HepG2 (cell line): ENCODE results near the gene EEF1AKMT4. TPM values are rescaled to one million over a fixed set of nuclear protein-coding genes. Genes with fewer than 3 reads are reported as not detected.

Experiments used
- ARNT ChIP-seq: fragments of 450-650 bp; IDR thresholded peaks from 2 replicates; pipeline ENCODE4 v1.6.1; 2017
- ATF1 ChIP-seq: IDR thresholded peaks from 2 replicates; pipeline ENCODE4 v1.6.1; 2016; ENCODE audit warnings: mild to moderate bottlenecking, control low read depth
- ATF7-NPFF ChIP-seq: sonication (generic); formaldehyde crosslinking; IDR thresholded peaks from 2 replicates; pipeline ENCODE4 v1.8.1; 2023; ENCODE audit warnings: mild to moderate bottlenecking, low read depth, missing genetic modification reagents, moderate library complexity
- FOXA1 ChIP-seq, 2 experiments: fragments of 450-650 bp in 1 of 2; sonication (generic) in 1 of 2; formaldehyde crosslinking in 1 of 2; IDR thresholded peaks; 2 replicates each; pipeline versions ENCODE4 v1.4.0 to v1.6.1; 2016 to 2020; ENCODE audit warnings: missing genetic modification reagents in 1 of 2
- HNRNPLL ChIP-seq: fragments of 200-400 bp; formaldehyde crosslinking; IDR thresholded peaks from 2 replicates; pipeline ENCODE4 v1.6.1; 2017; ENCODE audit warnings: mild to moderate bottlenecking, low read depth, low read length; ENCODE audit not compliant: poor library complexity, severe bottlenecking
- IKZF1 ChIP-seq: fragments of 450-650 bp; IDR thresholded peaks from 2 replicates; pipeline ENCODE4 v1.7.1; 2016
- MAFF ChIP-seq: IDR thresholded peaks from 2 replicates; pipeline ENCODE4 v1.6.1; 2011; ENCODE audit warnings: low read depth, low read length, improper control_type of control experiment
- MBNL3 ChIP-seq: fragments of 250-450 bp; sonication (Bioruptor Pico); conservative IDR thresholded peaks from 2 replicates; pipeline ENCODE4 v1.8.0; 2022; ENCODE audit warnings: mild to moderate bottlenecking, inconsistent platforms
- MTERF4 ChIP-seq: sonication (generic); formaldehyde crosslinking; IDR thresholded peaks from 2 replicates; pipeline ENCODE4 v1.8.0; 2023; ENCODE audit warnings: mild to moderate bottlenecking, missing genetic modification reagents
- NR2F2 ChIP-seq: IDR thresholded peaks from 2 replicates; pipeline ENCODE4 v1.6.1; 2012; ENCODE audit warnings: low read depth, inconsistent platforms, borderline replicate concordance
- SCMH1 ChIP-seq: sonication (generic); formaldehyde crosslinking; IDR thresholded peaks from 2 replicates; pipeline ENCODE4 v1.9.0; 2021; ENCODE audit warnings: missing genetic modification reagents, mild to moderate bottlenecking, borderline replicate concordance
- SIN3A ChIP-seq: IDR thresholded peaks from 2 replicates; pipeline ENCODE4 v1.6.1; 2011; ENCODE audit warnings: low read depth, mild to moderate bottlenecking, control low read depth, low read length, borderline replicate concordance
- SMAD9 ChIP-seq: sonication (generic); formaldehyde crosslinking; IDR thresholded peaks from 2 replicates; pipeline ENCODE4 v1.5.1; 2020; ENCODE audit warnings: mild to moderate bottlenecking, missing genetic modification reagents
- SOX5 ChIP-seq: IDR thresholded peaks from 2 replicates; pipeline ENCODE4 v1.6.1; 2016; ENCODE audit warnings: borderline replicate concordance
- TFDP2 ChIP-seq: sonication (generic); formaldehyde crosslinking; IDR thresholded peaks from 2 replicates; pipeline ENCODE4 v1.4.0; 2020; ENCODE audit warnings: missing genetic modification reagents
- ZBTB1 ChIP-seq: sonication (generic); formaldehyde crosslinking; IDR thresholded peaks from 2 replicates; pipeline ENCODE4 v1.4.0; 2020; ENCODE audit warnings: missing genetic modification reagents, borderline replicate concordance
- ZBTB33 ChIP-seq: sonication (generic); formaldehyde crosslinking; IDR thresholded peaks from 2 replicates; pipeline ENCODE4 v1.4.0; 2020; ENCODE audit warnings: missing genetic modification reagents
- ZC3H4 ChIP-seq: sonication (generic); formaldehyde crosslinking; IDR thresholded peaks from 2 replicates; pipeline ENCODE4 v1.4.0; 2020; ENCODE audit warnings: missing genetic modification reagents, borderline replicate concordance
- ZKSCAN8 ChIP-seq: IDR thresholded peaks from 2 replicates; pipeline ENCODE4 v1.6.1; 2016; ENCODE audit warnings: borderline replicate concordance, missing genetic modification reagents, missing compliant biosample characterization
- ZNF30 ChIP-seq: sonication (generic); formaldehyde crosslinking; IDR thresholded peaks from 2 replicates; pipeline ENCODE4 v1.5.0; 2020; ENCODE audit warnings: mild to moderate bottlenecking, missing genetic modification reagents
- ZNF354B ChIP-seq: sonication (generic); formaldehyde crosslinking; IDR thresholded peaks from 2 replicates; pipeline ENCODE4 v1.8.0; 2022; ENCODE audit warnings: mild to moderate bottlenecking, missing genetic modification reagents
- ZNF569 ChIP-seq: sonication (generic); formaldehyde crosslinking; IDR thresholded peaks from 2 replicates; pipeline ENCODE4 v1.5.0; 2020; ENCODE audit warnings: mild to moderate bottlenecking, missing genetic modification reagents, moderate library complexity, borderline replicate concordance
- ZNF768 ChIP-seq: sonication (generic); formaldehyde crosslinking; IDR thresholded peaks from 2 replicates; pipeline ENCODE4 v1.4.0; 2020; ENCODE audit warnings: missing genetic modification reagents
- ZNF780A ChIP-seq: sonication (generic); formaldehyde crosslinking; IDR thresholded peaks from 2 replicates; pipeline ENCODE4 v1.8.0; 2022; ENCODE audit warnings: mild to moderate bottlenecking, missing genetic modification reagents, moderate library complexity
- polyA plus RNA-seq, 8 experiments: library from polyadenylated mRNA; depleted of rRNA in 3 of 8; stranded (reverse) in 7 of 8; unstranded in 1 of 8; fragments of >200 nt; fragmentation: Illumina TruSeq in 4 of 8; extraction: Trizol in 4 of 8; gene quantifications; 2 replicates each; pipeline versions ENCODE4 v1.2.1 to v1.2.3, GENCODE V29; 2011 to 2016; ENCODE audit warnings: low read depth in 4 of 8, missing spikeins in 1 of 8, mixed read lengths in 1 of 8; ENCODE audit not compliant: insufficient read depth in 1 of 8
- total RNA-seq, 5 experiments: library from RNA; depleted of rRNA; stranded (reverse); fragments of >200 nt; fragmentation: Illumina TruSeq; extraction: Trizol; gene quantifications; 2 replicates each; pipeline ENCODE4 v1.2.3, GENCODE V29; 2016; ENCODE audit warnings: low read depth in 1 of 5

The EEF1AKMT4 gene
- total and polyA plus RNA-seq, 2 of the 13 experiments (the other 11 are each of a cell fraction or from before 2014, with no cell fraction given) = 13.1 to 15.8 TPM

GRCh38 chr3:184248454-184249411 lies 739 bp upstream of the EEF1AKMT4 start, which contains the start of gene ALG3 (continued):
- TF ChIP-seq TFDP2 (peak; percentile 42), ZNF780A (no peak; the same call in 1 of the 2 replicates), FOXA1 (IDR thresholded peaks at IDR 0.05) (no peak), FOXA1 (CRISPR knock-in tag; IDR thresholded peaks at IDR 0.05) (peak; percentile 17; the same call in 1 of the 2 replicates), ZKSCAN8 (0 out of 2 replicates have a peak, but pooled peaks have one; percentile 23), SCMH1 (no peak), ARNT (no peak), NR2F2 (no peak; the same call in 1 of the 2 replicates), SOX5 (CRISPR knock-in tag) (peak; percentile 20; the same call in 1 of the 2 replicates), ZBTB1 (CRISPR knock-in tag) (no peak), ATF7-NPFF (CRISPR knock-in tag) (peak; percentile 78), ZNF569 (CRISPR knock-in tag) (no peak), ZNF354B (no peak), HNRNPLL (peak; percentile 23), ZC3H4 (CRISPR knock-in tag) (no peak), MAFF (no peak), MBNL3 (CRISPR knock-in tag) (no peak), SIN3A (peak; percentile 93; the same call in 1 of the 2 replicates), MTERF4 (CRISPR knock-in tag) (peak; percentile 84; the same call in 1 of the 2 replicates), ZNF768 (CRISPR knock-in tag) (peak; percentile 83), SMAD9 (CRISPR knock-in tag) (peak; percentile 58; the same call in 1 of the 2 replicates), ZNF30 (no peak; the same call in 1 of the 2 replicates), ZBTB33 (CRISPR knock-in tag) (peak; percentile 21; the same call in 1 of the 2 replicates), IKZF1 (no peak), ATF1 (CRISPR knock-in tag) (no peak)
